WTC11 (cell line): ENCODE measurements around the gene TBC1D12.

ENCODE experiments used
- ATF6 ChIP-seq: sonication (generic); formaldehyde crosslinking; IDR thresholded peaks from 2 replicates; pipeline ENCODE4 v1.8.1; 2023; ENCODE audit warnings: mild to moderate bottlenecking, missing genetic modification reagents
- E2F5 ChIP-seq: sonication (generic); formaldehyde crosslinking; IDR thresholded peaks from 2 replicates; pipeline ENCODE4 v1.8.1; 2022; ENCODE audit warnings: mild to moderate bottlenecking, moderate library complexity, missing genetic modification reagents
- ESRRA ChIP-seq: sonication (generic); formaldehyde crosslinking; IDR thresholded peaks from 2 replicates; pipeline ENCODE4 v1.8.1; 2022; ENCODE audit warnings: mild to moderate bottlenecking, missing genetic modification reagents, borderline replicate concordance
- FOXK1 ChIP-seq: sonication (generic); formaldehyde crosslinking; IDR thresholded peaks from 2 replicates; pipeline ENCODE4 v1.8.0; 2022; ENCODE audit warnings: mild to moderate bottlenecking, moderate library complexity, missing genetic modification reagents
- TCF7 ChIP-seq: sonication (generic); formaldehyde crosslinking; IDR thresholded peaks from 2 replicates; pipeline ENCODE4 v1.8.0; 2022; ENCODE audit warnings: mild to moderate bottlenecking, low read depth, missing genetic modification reagents, moderate library complexity
- ZNF263 ChIP-seq: sonication (generic); formaldehyde crosslinking; IDR thresholded peaks from 2 replicates; pipeline ENCODE4 v1.8.1; 2022; ENCODE audit warnings: low read depth, mild to moderate bottlenecking, moderate library complexity, missing genetic modification reagents

DNA sequence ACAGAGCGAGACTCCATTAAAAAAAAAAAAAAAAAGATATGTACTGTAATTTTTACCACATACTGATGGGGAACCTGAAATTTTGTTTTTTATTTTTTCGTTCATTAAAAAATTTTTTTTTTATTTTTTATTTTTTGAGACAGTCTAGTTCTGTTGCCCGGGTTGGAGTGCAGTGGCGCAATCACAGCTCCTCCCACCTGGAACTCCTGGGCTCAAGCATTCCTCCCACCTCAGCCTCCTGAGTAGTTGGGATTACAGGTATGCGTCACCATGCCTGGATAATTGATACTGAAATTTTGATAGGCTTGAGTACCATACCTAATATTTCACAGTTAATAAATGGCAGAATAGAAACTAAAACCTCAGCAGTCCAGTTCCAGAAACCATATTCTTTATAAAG lies 122.4 kb downstream of the TBC1D12 start:
- TF ChIP-seq ZNF263 (CRISPR knock-in tag) = no peak
- TF ChIP-seq TCF7 (CRISPR knock-in tag) = no peak
- no peak for TF ChIP-seq ESRRA (CRISPR knock-in tag)
- TF ChIP-seq ATF6 = no peak
- no peak for TF ChIP-seq FOXK1 (CRISPR knock-in tag)
- TF ChIP-seq E2F5 (CRISPR knock-in tag) = no peak
